Mammary epithelial cell (primary cell): ENCODE results near the gene SYVN1.

Experiments
- CTCF ChIP-seq, 2 donors: IDR thresholded peaks in 1 of 2; conservative IDR thresholded peaks in 1 of 2; 2 replicates each; pipeline ENCODE4 v1.5.1; 2011 to 2012; ENCODE audit warnings: inconsistent platforms in 2 of 2, low read length in 2 of 2, mild to moderate bottlenecking in 2 of 2, control low read depth in 1 of 2, low read depth in 1 of 2; ENCODE audit not compliant: insufficient read depth in 1 of 2; ENCODE audit errors: extremely low read depth in 1 of 2
- EZH2 ChIP-seq: IDR thresholded peaks from 2 replicates; pipeline ENCODE4 v1.6.1; 2012; ENCODE audit warnings: low read length, inconsistent platforms, borderline replicate concordance

GRCh38 chr11:65170058-65170534, 35.8 kb upstream of the SYVN1 start, which contains the start of gene SPDYC:
- TF ChIP-seq CTCF (conservative IDR thresholded peaks at IDR 0.05 in 1 of 2, IDR thresholded peaks at IDR 0.05 in 1 of 2; ENCODE audit: extremely low read depth in 1 of 2, insufficient read depth in 1 of 2, low read depth in 1 of 2, low read length in 2 of 2): no peak
- TF ChIP-seq EZH2: no peak
